A549 (cell line): ENCODE measurements around the gene DOCK1. TPM values are rescaled to one million over a fixed set of nuclear protein-coding genes. Genes with fewer than 3 reads are reported as not detected.

Experiments
- ATAC-seq, 2 experiments: fragments of 200-7000 bp in 1 of 2; fragments of >200 bp in 1 of 2; cut with Nextera tagmentation in 1 of 2; cut with Tn5 transposase in 1 of 2; 3 replicates each; pipeline versions ENCODE4 v1.8.0 to v1.9.1; 2018 to 2020; ENCODE audit warnings: mild to moderate bottlenecking in 1 of 2, moderate library complexity in 1 of 2
- CTCF ChIA-PET: fragments of 300-600 bp; sonication (Branson Sonifier 250); formaldehyde crosslinking; extraction: SDS; loops from one replicate; lab custom pipeline; 2021; ENCODE audit warnings: antibody characterized with exemption, inconsistent platforms; lab: Yijun Ruan, JAX
- POLR2A ChIA-PET: fragments of 350-600 bp; formaldehyde crosslinking; extraction: SDS; loops from one replicate; lab custom pipeline; 2021; ENCODE audit warnings: antibody characterized with exemption, inconsistent platforms; lab: Yijun Ruan, JAX
- DNase-seq, 2 experiments: peaks; one replicate each; pipeline versions ENCODE4 v3.0.0 to v3.0.0-alpha.2; 2011 to 2016; ENCODE audit warnings: low read depth in 1 of 2, low spot score in 1 of 2
- FAIRE-seq: peaks from 2 replicates; lab custom pipeline; 2011; peaks lifted over from hg19 to GRCh38; lab: Jason Lieb, UNC
- H3K27ac ChIP-seq, 2 experiments: fragments of >200 bp; sonication (Bioruptor Twin); formaldehyde crosslinking; 3 replicates each; pipeline ENCODE4 v1.5.1; 2016 to 2017
- H3K4me1 ChIP-seq: fragments of >200 bp; sonication (Bioruptor Twin); formaldehyde crosslinking; 3 replicates; pipeline ENCODE4 v1.6.1; 2016
- H3K4me2 ChIP-seq: fragments of >200 bp; sonication (Bioruptor Twin); formaldehyde crosslinking; 3 replicates; pipeline ENCODE4 v1.6.1; 2016
- H3K4me3 ChIP-seq: fragments of >200 bp; sonication (Bioruptor Twin); formaldehyde crosslinking; 3 replicates; pipeline ENCODE4 v1.5.1; 2016
- H3K9me3 ChIP-seq: fragments of >200 bp; sonication (Bioruptor Twin); formaldehyde crosslinking; 3 replicates; pipeline ENCODE4 v1.6.1; 2016
- CBX8 ChIP-seq: fragments of 200-600 bp; sonication (generic); IDR thresholded peaks from 2 replicates; pipeline ENCODE4 v1.6.1; 2016
- EHF ChIP-seq: fragments of 250-450 bp; sonication (Bioruptor Pico); IDR thresholded peaks from 2 replicates; pipeline ENCODE4 v1.5.0; 2020; ENCODE audit warnings: mild to moderate bottlenecking
- EHMT2 ChIP-seq: fragments of 200-600 bp; sonication (generic); IDR thresholded peaks from 2 replicates; pipeline ENCODE4 v1.6.1; 2016; ENCODE audit warnings: antibody characterized with exemption, low read depth, mild to moderate bottlenecking, moderate library complexity
- EP300 ChIP-seq, 2 experiments: fragments of >200 bp; sonication (Bioruptor Twin); formaldehyde crosslinking; IDR thresholded peaks; 2 replicates in 1 of 2; 3 replicates in 1 of 2; pipeline ENCODE4 v1.6.1; 2016 to 2017
- ESRRA ChIP-seq: fragments of 150-350 bp; IDR thresholded peaks from 2 replicates; pipeline ENCODE4 v1.6.1; 2014; ENCODE audit warnings: mild to moderate bottlenecking, low read length, borderline replicate concordance
- FOSB ChIP-seq: fragments of 250-450 bp; sonication (Bioruptor Pico); IDR thresholded peaks from 2 replicates; pipeline ENCODE4 v1.5.0; 2020; ENCODE audit warnings: mild to moderate bottlenecking, moderate library complexity
- FOSL2 ChIP-seq, 2 experiments: fragments of 450-650 bp in 1 of 2; fragments of >200 bp in 1 of 2; sonication (Bioruptor Twin) in 1 of 2; formaldehyde crosslinking; IDR thresholded peaks; 2 replicates each; pipeline versions ENCODE4 v1.5.0 to v1.6.1; 2016 to 2020; ENCODE audit warnings: mild to moderate bottlenecking in 1 of 2, moderate library complexity in 1 of 2
- FOXS1 ChIP-seq: fragments of 250-450 bp; sonication (Bioruptor Pico); IDR thresholded peaks from 2 replicates; pipeline ENCODE4 v1.5.0; 2020; ENCODE audit warnings: mild to moderate bottlenecking, moderate library complexity
- HEYL ChIP-seq: fragments of 250-450 bp; sonication (Bioruptor Pico); IDR thresholded peaks from 2 replicates; pipeline ENCODE4 v1.8.0; 2021; ENCODE audit warnings: mild to moderate bottlenecking, moderate library complexity
- HOXA7 ChIP-seq: fragments of 250-450 bp; sonication (Bioruptor Pico); IDR thresholded peaks from 2 replicates; pipeline ENCODE4 v1.5.0; 2020; ENCODE audit warnings: mild to moderate bottlenecking, moderate library complexity
- HOXB13 ChIP-seq: fragments of 250-450 bp; sonication (Bioruptor Pico); IDR thresholded peaks from 2 replicates; pipeline ENCODE4 v1.5.0; 2020; ENCODE audit warnings: low read depth, mild to moderate bottlenecking, moderate library complexity
- JUN ChIP-seq, 2 experiments: fragments of >200 bp; sonication (Bioruptor Twin); formaldehyde crosslinking; IDR thresholded peaks; 2 replicates in 1 of 2; 3 replicates in 1 of 2; pipeline ENCODE4 v1.6.1; 2016 to 2017
- KDM5A ChIP-seq: fragments of 200-600 bp; sonication (generic); IDR thresholded peaks from 2 replicates; pipeline ENCODE4 v1.6.1; 2016; ENCODE audit warnings: antibody characterized with exemption, mild to moderate bottlenecking
- MAFK ChIP-seq: fragments of 450-650 bp; IDR thresholded peaks from 2 replicates; pipeline ENCODE4 v1.6.1; 2014; ENCODE audit not compliant: partially characterized antibody
- MAZ ChIP-seq: fragments of 150-350 bp; IDR thresholded peaks from 2 replicates; pipeline ENCODE4 v1.6.1; 2014; ENCODE audit warnings: antibody characterized with exemption, low read depth, low read length, borderline replicate concordance
- MYC ChIP-seq: IDR thresholded peaks from 2 replicates; pipeline ENCODE4 v1.6.1; 2012; ENCODE audit warnings: mild to moderate bottlenecking, inconsistent platforms, low read length, improper control_type of control experiment, borderline replicate concordance
- NPAS2 ChIP-seq: fragments of 250-450 bp; sonication (Bioruptor Pico); IDR thresholded peaks from 2 replicates; pipeline ENCODE4 v1.8.0; 2022; ENCODE audit warnings: mild to moderate bottlenecking, moderate library complexity, borderline replicate concordance
- NR3C1 ChIP-seq: fragments of >200 bp; sonication (Bioruptor Twin); formaldehyde crosslinking; IDR thresholded peaks from 3 replicates; pipeline ENCODE4 v1.6.1; 2017
- PHF8 ChIP-seq: fragments of 200-600 bp; sonication (generic); IDR thresholded peaks from 2 replicates; pipeline ENCODE4 v1.6.1; 2016; ENCODE audit warnings: low read depth, mild to moderate bottlenecking, antibody characterized with exemption, moderate library complexity, borderline replicate concordance
- RCOR1 ChIP-seq: fragments of 150-350 bp; IDR thresholded peaks from 2 replicates; pipeline ENCODE4 v1.6.1; 2014; ENCODE audit warnings: antibody characterized with exemption, low read length, low read depth
- SMC3 ChIP-seq: fragments of >200 bp; sonication (Bioruptor Twin); formaldehyde crosslinking; IDR thresholded peaks from 3 replicates; pipeline ENCODE4 v1.6.1; 2018; ENCODE audit warnings: inconsistent platforms
- SREBF2 ChIP-seq: fragments of 450-650 bp; IDR thresholded peaks from 2 replicates; pipeline ENCODE4 v1.6.1; 2014; ENCODE audit warnings: mild to moderate bottlenecking, moderate library complexity
- TP53 ChIP-seq: fragments of 250-450 bp; sonication (Bioruptor Pico); IDR thresholded peaks from 2 replicates; pipeline ENCODE4 v1.5.0; 2021; ENCODE audit warnings: mild to moderate bottlenecking, moderate library complexity
- ZC3H11A ChIP-seq: fragments of 450-650 bp; IDR thresholded peaks from 2 replicates; pipeline ENCODE4 v1.6.1; 2014; ENCODE audit warnings: antibody characterized with exemption, mild to moderate bottlenecking
- WGBS: methylation state at CpG from one replicate; pipeline ENCODE4 v1.1.6; 2017; ENCODE audit errors: missing lambda C conversion rate; 5-methylcytosine and 5-hydroxymethylcytosine counted together
- polyA plus RNA-seq, 4 experiments: library from polyadenylated mRNA; depleted of rRNA in 3 of 4; stranded (reverse); fragments of >200 nt; fragmentation: RNase III in 1 of 4; extraction: RNeasy Plus Mini Kit Qiagen cat#74134 plus additional on column Dnase treatment in 1 of 4; gene quantifications; 2 replicates in 3 of 4; 3 replicates in 1 of 4; pipeline ENCODE4 v1.2.3, GENCODE V29; 2011 to 2017
- TF ChIP-seq, protein P1 (sequence below): fragments of 250-450 bp; sonication (Bioruptor Pico); IDR thresholded peaks from 2 replicates; pipeline ENCODE4 v1.5.0; 2020; ENCODE audit warnings: low read depth, mild to moderate bottlenecking, moderate library complexity
- TF ChIP-seq, protein P2 (sequence below): fragments of 250-450 bp; sonication (Bioruptor Pico); IDR thresholded peaks from 2 replicates; pipeline ENCODE4 v1.5.0; 2021; ENCODE audit warnings: mild to moderate bottlenecking, moderate library complexity, borderline replicate concordance
- TF ChIP-seq, protein P3 (sequence below): fragments of >200 bp; sonication (Bioruptor Twin); formaldehyde crosslinking; IDR thresholded peaks from 3 replicates; pipeline ENCODE4 v1.6.1; 2016
- TF ChIP-seq, protein P4 (sequence below): IDR thresholded peaks from 2 replicates; pipeline ENCODE4 v1.6.1; 2012; ENCODE audit warnings: low read depth, borderline replicate concordance
- TF ChIP-seq, protein P5 (sequence below): fragments of 200-600 bp; sonication (generic); IDR thresholded peaks from 2 replicates; pipeline ENCODE4 v1.6.1; 2016; ENCODE audit warnings: antibody characterized with exemption, mild to moderate bottlenecking, moderate library complexity

Gene DOCK1
- polyA plus RNA-seq, 2 of the 4 experiments (the other 2 are of a cell fraction): 22.6 to 28.2 TPM

DNA sequence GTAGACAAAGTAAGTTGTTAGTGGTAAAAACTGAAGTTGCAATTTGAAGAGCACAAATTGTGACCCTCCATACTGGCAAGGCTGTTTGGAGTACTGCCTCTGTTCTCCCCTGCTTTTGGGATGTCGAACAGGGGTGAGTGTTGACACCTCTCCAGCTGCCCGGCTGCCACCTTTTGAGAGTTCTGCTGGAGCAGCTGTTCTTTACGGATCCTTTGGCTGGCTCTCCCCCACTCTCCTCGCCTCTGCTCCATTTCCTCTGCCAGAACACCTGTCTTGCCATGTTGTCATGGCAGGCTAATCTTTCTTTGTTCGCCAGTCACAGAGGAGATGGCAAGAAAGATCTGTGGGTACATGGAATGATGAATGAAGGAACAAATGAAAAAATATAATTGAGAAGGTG lies 256.3 kb downstream of the DOCK1 start (continued):
- TF ChIP-seq, protein P1, sequence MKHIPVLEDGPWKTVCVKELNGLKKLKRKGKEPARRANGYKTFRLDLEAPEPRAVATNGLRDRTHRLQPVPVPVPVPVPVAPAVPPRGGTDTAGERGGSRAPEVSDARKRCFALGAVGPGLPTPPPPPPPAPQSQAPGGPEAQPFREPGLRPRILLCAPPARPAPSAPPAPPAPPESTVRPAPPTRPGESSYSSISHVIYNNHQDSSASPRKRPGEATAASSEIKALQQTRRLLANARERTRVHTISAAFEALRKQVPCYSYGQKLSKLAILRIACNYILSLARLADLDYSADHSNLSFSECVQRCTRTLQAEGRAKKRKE: no peak
- no peak for TF ChIP-seq MAZ

DNA sequence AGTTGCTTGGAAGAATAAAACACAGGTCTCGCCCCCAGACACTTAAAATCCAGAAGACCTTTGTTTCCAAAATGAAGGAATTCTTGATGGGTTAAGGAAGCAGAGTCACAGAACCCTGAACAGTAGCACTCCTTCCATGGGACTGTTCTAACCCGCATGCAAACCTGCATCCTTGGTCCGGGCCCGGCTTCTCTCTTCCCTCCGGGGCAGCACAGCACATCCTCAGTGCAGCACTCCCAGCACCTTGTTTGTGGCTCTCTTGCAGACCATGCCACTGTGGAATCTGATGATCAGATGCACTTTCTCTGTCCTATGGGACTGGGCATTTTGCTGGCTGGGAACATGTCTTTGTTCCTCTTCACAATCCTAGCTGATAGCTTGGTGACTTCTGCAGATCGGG lies 257.6 kb downstream of the DOCK1 start:
- no peak for FAIRE-seq
- H3K4me3 ChIP-seq: no peak overlapping the region
- H3K4me2 ChIP-seq: no peak overlapping the region
- CTCF ChIA-PET: no interaction called here
- no peak for TF ChIP-seq CBX8
- TF ChIP-seq SMC3: no peak
- no peak for TF ChIP-seq NPAS2 (CRISPR knock-in tag)
- TF ChIP-seq SREBF2: no peak
- TF ChIP-seq MAFK: no peak
- no peak for TF ChIP-seq HOXB13 (CRISPR knock-in tag)
- TF ChIP-seq EP300 (IDR thresholded peaks at IDR 0.05): no peak
- TF ChIP-seq ESRRA: no peak
- TF ChIP-seq NR3C1: no peak
- no peak for TF ChIP-seq PHF8
- no peak for TF ChIP-seq FOXS1 (CRISPR knock-in tag)
- TF ChIP-seq HOXA7 (CRISPR knock-in tag): no peak
- no peak for TF ChIP-seq FOSB (CRISPR knock-in tag)
- no peak for TF ChIP-seq ZC3H11A
- TF ChIP-seq, protein P2, sequence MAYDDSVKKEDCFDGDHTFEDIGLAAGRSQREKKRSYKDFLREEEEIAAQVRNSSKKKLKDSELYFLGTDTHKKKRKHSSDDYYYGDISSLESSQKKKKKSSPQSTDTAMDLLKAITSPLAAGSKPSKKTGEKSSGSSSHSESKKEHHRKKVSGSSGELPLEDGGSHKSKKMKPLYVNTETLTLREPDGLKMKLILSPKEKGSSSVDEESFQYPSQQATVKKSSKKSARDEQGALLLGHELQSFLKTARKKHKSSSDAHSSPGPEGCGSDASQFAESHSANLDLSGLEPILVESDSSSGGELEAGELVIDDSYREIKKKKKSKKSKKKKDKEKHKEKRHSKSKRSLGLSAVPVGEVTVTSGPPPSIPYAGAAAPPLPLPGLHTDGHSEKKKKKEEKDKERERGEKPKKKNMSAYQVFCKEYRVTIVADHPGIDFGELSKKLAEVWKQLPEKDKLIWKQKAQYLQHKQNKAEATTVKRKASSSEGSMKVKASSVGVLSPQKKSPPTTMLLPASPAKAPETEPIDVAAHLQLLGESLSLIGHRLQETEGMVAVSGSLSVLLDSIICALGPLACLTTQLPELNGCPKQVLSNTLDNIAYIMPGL (CRISPR knock-in tag): no peak
- TF ChIP-seq, all 56 proteins: peak for 0
- Histone ChIP-seq H3K4me1 (no peaks in the 10 kb centered on the region), H3K27ac (no peak overlapping the region), H3K9me3 (no peaks in the 10 kb centered on the region)
- POLR2A ChIA-PET: no interaction called here
- no peak for DNase-seq
- no peak for ATAC-seq
- 91% methylated on average over 6 of the region's 6 CpGs for WGBS

DNA sequence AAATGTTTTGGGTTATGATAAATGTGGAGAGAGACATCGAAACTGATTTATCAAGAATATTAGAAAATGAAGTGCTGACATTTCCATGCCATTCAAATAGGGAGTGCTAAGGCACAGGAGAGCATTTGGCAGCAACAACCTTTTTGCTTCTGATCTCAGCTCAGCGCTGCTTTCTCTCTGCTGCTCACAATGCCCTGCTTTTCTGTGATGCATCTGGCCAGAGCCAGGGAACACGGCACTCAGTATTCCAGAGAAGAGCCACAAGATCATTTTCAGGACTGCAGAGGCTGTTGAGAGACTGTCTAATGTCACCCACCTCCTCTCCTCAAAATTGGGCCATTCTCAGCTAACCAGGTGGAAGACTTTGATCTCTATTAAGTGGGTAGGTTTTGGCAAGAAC lies 263.0 kb downstream of the DOCK1 start:
- WGBS: 90% methylated on average over 3 of the region's 3 CpGs
- CTCF ChIA-PET: no interaction called here
- POLR2A ChIA-PET: no interaction called here
- DNase-seq (no peak), ATAC-seq (no peak), FAIRE-seq (no peak)
- Histone ChIP-seq H3K4me1 (no peaks in the 10 kb centered on the region), H3K27ac (no peak overlapping the region), H3K4me3 (no peak overlapping the region), H3K4me2 (no peak overlapping the region), H3K9me3 (no peaks in the 10 kb centered on the region)
- TF ChIP-seq, protein P3, sequence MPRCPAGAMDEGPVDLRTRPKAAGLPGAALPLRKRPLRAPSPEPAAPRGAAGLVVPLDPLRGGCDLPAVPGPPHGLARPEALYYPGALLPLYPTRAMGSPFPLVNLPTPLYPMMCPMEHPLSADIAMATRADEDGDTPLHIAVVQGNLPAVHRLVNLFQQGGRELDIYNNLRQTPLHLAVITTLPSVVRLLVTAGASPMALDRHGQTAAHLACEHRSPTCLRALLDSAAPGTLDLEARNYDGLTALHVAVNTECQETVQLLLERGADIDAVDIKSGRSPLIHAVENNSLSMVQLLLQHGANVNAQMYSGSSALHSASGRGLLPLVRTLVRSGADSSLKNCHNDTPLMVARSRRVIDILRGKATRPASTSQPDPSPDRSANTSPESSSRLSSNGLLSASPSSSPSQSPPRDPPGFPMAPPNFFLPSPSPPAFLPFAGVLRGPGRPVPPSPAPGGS: no peak
- TF ChIP-seq FOXS1 (CRISPR knock-in tag) (no peak), EP300 (IDR thresholded peaks at IDR 0.05) (no peak), FOSL2 (IDR thresholded peaks at IDR 0.05) (no peak), FOSL2 (CRISPR knock-in tag; IDR thresholded peaks at IDR 0.05) (no peak), EHMT2 (no peak), EHF (CRISPR knock-in tag) (no peak), KDM5A (no peak), MYC (no peak), JUN (IDR thresholded peaks at IDR 0.05) (no peak), ZC3H11A (no peak), FOSB (CRISPR knock-in tag) (no peak), SMC3 (no peak), RCOR1 (no peak), TP53 (CRISPR knock-in tag) (no peak), HOXA7 (CRISPR knock-in tag) (no peak), HEYL (no peak)
- TF ChIP-seq, protein P4, sequence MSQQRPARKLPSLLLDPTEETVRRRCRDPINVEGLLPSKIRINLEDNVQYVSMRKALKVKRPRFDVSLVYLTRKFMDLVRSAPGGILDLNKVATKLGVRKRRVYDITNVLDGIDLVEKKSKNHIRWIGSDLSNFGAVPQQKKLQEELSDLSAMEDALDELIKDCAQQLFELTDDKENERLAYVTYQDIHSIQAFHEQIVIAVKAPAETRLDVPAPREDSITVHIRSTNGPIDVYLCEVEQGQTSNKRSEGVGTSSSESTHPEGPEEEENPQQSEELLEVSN: no peak
- TF ChIP-seq, protein P5, sequence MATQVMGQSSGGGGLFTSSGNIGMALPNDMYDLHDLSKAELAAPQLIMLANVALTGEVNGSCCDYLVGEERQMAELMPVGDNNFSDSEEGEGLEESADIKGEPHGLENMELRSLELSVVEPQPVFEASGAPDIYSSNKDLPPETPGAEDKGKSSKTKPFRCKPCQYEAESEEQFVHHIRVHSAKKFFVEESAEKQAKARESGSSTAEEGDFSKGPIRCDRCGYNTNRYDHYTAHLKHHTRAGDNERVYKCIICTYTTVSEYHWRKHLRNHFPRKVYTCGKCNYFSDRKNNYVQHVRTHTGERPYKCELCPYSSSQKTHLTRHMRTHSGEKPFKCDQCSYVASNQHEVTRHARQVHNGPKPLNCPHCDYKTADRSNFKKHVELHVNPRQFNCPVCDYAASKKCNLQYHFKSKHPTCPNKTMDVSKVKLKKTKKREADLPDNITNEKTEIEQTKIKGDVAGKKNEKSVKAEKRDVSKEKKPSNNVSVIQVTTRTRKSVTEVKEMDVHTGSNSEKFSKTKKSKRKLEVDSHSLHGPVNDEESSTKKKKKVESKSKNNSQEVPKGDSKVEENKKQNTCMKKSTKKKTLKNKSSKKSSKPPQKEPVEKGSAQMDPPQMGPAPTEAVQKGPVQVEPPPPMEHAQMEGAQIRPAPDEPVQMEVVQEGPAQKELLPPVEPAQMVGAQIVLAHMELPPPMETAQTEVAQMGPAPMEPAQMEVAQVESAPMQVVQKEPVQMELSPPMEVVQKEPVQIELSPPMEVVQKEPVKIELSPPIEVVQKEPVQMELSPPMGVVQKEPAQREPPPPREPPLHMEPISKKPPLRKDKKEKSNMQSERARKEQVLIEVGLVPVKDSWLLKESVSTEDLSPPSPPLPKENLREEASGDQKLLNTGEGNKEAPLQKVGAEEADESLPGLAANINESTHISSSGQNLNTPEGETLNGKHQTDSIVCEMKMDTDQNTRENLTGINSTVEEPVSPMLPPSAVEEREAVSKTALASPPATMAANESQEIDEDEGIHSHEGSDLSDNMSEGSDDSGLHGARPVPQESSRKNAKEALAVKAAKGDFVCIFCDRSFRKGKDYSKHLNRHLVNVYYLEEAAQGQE: no peak
